RWPE2 (cell line): ENCODE data around the gene ICAM2.

Source experiments
- ATAC-seq: fragments of 200-7000 bp; cut with Tn5 transposase; 3 replicates; pipeline ENCODE4 v1.9.1; 2021; ENCODE audit warnings: low read depth
- DNase-seq: peaks from one replicate; pipeline ENCODE4 v3.0.0-alpha.2; 2020; ENCODE audit warnings: low spot score
- H3K27ac ChIP-seq: fragments of 450-650 bp; 2 replicates; pipeline ENCODE4 v1.5.1; 2017; ENCODE audit warnings: mild to moderate bottlenecking; ENCODE audit not compliant: poor library complexity, severe bottlenecking
- H3K27me3 ChIP-seq: fragments of 250-450 bp; sonication (Bioruptor Pico); 2 replicates; pipeline ENCODE4 v1.5.1; 2021; ENCODE audit warnings: mild to moderate bottlenecking, moderate library complexity; ENCODE audit not compliant: insufficient read depth, poor library complexity, severe bottlenecking
- H3K36me3 ChIP-seq: fragments of 250-450 bp; sonication (Bioruptor Pico); 2 replicates; pipeline ENCODE4 v1.5.1; 2020; ENCODE audit warnings: low read depth, mild to moderate bottlenecking, moderate library complexity
- H3K4me1 ChIP-seq: fragments of 250-450 bp; sonication (Bioruptor Pico); 2 replicates; pipeline ENCODE4 v1.5.1; 2021; ENCODE audit warnings: mild to moderate bottlenecking, moderate library complexity; ENCODE audit not compliant: insufficient read depth, poor library complexity, severe bottlenecking
- H3K4me3 ChIP-seq: fragments of 250-450 bp; sonication (Bioruptor Pico); 2 replicates; pipeline ENCODE4 v1.5.1; 2021; ENCODE audit warnings: mild to moderate bottlenecking, moderate library complexity; ENCODE audit not compliant: severe bottlenecking
- H3K9me3 ChIP-seq: fragments of 250-450 bp; sonication (Bioruptor Pico); 2 replicates; pipeline ENCODE4 v1.5.1; 2021; ENCODE audit warnings: mild to moderate bottlenecking, moderate library complexity; ENCODE audit not compliant: severe bottlenecking
- TF ChIP-seq, protein P1 (sequence below): fragments of 450-650 bp; IDR thresholded peaks from one replicate; pipeline ENCODE4 v1.5.1; 2017; ENCODE audit warnings: mild to moderate bottlenecking, moderate library complexity; ENCODE audit not compliant: poor library complexity, severe bottlenecking

Gene ICAM2

DNA sequence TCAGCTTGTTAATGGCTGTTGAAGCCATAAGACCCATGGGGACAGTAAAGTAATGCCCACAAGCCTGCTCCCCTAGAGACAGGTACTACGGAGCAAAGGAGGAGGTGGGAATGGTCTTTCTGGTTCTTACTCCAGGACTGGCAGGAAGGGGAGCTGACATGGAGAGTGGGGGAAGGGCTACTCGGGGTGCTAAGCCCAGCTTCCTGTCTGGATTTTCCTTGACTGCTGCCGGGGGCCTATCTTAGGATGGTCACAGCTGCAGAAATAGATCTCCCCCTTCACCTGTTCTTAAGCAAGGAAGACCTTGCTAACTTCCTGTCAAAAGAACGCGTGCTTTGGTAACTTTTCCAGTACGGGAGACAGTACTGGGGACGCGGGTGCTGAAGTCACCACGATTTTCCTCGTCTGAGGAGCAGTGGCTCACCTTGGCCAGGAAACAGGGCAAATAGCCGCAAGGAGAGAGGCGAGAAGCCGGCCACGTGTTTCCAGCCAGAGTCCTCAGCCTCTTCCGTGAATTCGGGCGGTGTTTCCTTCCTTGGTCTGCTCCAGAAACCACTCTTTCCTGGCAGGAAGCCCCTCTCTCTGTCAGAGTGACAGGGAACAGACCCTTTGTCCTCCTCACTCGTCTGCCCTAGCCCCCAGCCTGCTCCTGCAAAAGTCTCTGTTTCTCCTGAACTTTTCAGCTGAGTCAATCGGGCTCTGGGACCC lies 22.9 kb downstream of the ICAM2 start:
- H3K4me1 ChIP-seq, result no peaks in the 10 kb centered on the region
- H3K27ac ChIP-seq, result no peak overlapping the region
- H3K27me3 ChIP-seq, result peaks cover 3% of the 10 kb centered on the region
- peak overlapping the region; percentile 46 for H3K4me3 ChIP-seq
- no peaks in the 10 kb centered on the region for H3K36me3 ChIP-seq
- ATAC-seq (no peak), DNase-seq (peak; percentile 10)
- H3K9me3 ChIP-seq, result no peaks in the 10 kb centered on the region
- TF ChIP-seq, protein P1, sequence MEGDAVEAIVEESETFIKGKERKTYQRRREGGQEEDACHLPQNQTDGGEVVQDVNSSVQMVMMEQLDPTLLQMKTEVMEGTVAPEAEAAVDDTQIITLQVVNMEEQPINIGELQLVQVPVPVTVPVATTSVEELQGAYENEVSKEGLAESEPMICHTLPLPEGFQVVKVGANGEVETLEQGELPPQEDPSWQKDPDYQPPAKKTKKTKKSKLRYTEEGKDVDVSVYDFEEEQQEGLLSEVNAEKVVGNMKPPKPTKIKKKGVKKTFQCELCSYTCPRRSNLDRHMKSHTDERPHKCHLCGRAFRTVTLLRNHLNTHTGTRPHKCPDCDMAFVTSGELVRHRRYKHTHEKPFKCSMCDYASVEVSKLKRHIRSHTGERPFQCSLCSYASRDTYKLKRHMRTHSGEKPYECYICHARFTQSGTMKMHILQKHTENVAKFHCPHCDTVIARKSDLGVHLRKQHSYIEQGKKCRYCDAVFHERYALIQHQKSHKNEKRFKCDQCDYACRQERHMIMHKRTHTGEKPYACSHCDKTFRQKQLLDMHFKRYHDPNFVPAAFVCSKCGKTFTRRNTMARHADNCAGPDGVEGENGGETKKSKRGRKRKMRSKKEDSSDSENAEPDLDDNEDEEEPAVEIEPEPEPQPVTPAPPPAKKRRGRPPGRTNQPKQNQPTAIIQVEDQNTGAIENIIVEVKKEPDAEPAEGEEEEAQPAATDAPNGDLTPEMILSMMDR, result no peak

DNA sequence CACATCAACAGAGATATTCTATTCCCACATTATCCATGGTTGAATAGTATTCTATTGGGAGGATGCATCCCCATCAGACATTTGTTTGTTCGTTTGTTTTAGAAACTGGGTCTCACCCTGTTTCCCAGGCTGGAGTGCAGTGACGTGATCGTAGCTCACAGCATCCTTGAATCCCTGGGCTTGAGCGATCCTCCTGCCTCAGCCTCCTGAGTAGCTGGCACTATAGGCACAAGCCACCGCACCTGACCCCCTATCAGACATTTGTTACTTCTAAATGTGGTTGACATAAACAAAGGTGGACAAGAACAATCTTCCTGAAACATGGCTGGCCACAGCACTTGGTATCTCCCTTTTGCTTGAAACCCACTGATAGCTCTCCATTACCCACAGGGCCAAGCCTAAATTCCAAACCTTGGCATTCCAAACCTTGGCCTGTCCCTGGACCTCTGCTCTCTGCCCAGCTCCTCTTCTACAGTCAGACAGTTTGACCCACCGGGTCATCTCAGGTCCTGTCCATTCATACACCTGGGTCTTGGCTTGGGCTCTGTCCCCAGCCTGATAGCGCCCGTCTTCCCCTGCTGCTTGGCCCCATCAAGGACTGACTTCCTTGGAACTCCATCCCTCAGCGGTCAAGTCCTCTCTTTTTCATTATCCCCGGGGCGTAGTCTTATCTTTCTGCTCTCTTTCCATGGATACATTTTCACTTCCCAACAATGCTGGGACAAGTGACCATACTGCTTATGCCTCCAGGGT lies 23.8 kb downstream of the ICAM2 start:
- peak; percentile 42 for DNase-seq
- H3K4me1 ChIP-seq, result no peaks in the 10 kb centered on the region
- no peak overlapping the region for H3K4me3 ChIP-seq
- TF ChIP-seq, protein P1, result no peak
- no peaks in the 10 kb centered on the region for H3K36me3 ChIP-seq
- peaks cover 12% of the 10 kb centered on the region for H3K27me3 ChIP-seq
- H3K27ac ChIP-seq, result no peak overlapping the region
- no peaks in the 10 kb centered on the region for H3K9me3 ChIP-seq
- no peak for ATAC-seq

DNA sequence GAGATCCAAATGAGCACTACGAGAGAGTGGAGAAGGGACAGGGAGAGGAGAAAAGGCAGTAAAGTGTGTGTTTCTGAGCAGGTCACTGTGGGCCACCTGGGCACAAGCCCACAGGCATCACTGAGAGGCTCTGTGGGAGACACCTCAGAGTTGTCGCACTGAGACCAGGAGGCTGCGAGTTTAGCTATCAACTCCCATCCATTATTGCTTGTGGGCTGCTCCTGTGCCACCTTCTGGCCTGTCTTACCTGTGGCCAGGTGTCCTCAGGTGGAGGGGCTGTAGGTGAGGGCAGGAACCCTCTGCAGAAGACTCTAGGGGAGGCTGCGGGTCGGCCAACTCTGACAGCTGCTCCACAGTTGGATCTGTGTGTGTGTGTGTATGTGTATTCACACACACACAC lies 24.8 kb downstream of the ICAM2 start:
- DNase-seq (peak; percentile 29), ATAC-seq (no peak)
- no peaks in the 10 kb centered on the region for H3K9me3 ChIP-seq
- TF ChIP-seq, protein P1, result no peak
- H3K27me3 ChIP-seq, result peaks cover 15% of the 10 kb centered on the region
- peaks cover 3% of the 10 kb centered on the region for H3K4me1 ChIP-seq
- no peak overlapping the region for H3K27ac ChIP-seq
- no peak overlapping the region for H3K4me3 ChIP-seq
- no peaks in the 10 kb centered on the region for H3K36me3 ChIP-seq

DNA sequence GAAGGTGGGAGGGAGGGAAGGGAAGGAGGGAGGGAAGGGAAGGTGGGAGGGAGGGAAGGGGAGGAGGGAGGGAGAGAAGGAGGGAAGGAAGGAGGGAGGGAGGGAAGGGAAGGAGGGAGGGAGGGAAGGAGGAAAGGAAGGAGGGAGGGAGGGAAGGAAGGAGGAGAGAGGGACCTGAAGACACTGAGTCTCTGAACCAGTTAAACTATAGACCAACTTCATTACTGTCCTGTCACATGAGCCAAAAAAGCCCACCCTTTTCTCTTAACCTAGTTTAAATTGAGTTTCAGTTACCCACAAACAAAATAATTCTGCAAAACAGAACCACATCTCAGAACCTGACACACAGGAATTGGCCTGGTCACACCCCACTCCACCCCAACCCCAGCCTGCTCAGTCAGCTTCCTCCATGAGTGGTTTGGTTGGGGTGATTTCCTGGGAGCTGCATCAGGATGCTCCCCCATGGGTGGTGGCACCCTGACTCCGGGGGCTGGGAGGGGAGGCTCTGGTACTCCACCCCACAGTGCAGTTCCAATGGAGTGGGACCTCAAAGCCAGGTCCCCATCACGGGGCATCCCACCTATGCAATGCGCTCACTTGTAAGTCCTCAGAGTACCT lies 27.0 kb downstream of the ICAM2 start:
- Histone ChIP-seq H3K9me3 (no peaks in the 10 kb centered on the region), H3K27me3 (peaks cover 15% of the 10 kb centered on the region)
- no peak for ATAC-seq

More for the DNA sequence above, 27.0 kb downstream of the ICAM2 start:
- Histone ChIP-seq H3K27ac (no peak overlapping the region), H3K36me3 (no peaks in the 10 kb centered on the region), H3K4me1 (peaks cover 3% of the 10 kb centered on the region), H3K4me3 (no peak overlapping the region)
- TF ChIP-seq, protein P1, result no peak
- DNase-seq, result peak; percentile 48
